ENCODE results near the gene PXDN.

Gene PXDN

DNA sequence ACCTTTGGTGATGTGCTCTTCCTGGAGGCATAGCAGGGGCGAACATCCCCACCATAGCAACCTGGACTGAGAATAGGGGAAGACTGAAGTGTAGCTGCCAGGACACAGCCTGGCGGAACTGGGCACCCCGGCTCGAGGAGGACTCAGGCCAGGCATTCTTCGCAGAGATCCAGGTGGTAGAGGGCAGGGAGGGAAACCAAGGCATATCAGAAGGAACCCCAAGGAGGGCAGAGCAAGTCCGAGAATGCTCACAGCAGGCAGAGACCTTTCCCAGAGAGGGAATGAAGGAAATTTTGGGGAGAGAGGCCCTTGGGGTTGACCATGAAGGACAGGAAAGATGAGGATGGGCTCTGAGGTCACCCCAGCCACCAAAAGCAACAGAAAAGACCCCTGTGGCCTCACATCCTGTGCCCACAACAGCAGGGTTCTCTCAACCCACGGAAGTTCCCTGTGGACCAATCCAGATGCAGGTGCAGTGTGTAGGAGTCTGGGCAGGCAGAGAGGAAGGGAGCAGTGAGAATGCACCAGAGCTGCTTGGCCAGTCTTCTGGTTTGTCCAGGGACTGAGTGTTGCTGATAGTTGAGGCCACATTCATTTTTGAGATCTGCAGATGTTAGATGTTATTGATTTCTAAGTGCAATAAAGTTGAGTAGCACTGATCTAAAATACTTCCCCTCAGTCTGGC, 136.9 kb downstream of the PXDN start:
- no peak for DNase-seq

GRCh38 chr2:1606421-1607235, 137.7 kb downstream of the PXDN start:
- no peak for DNase-seq

DNA sequence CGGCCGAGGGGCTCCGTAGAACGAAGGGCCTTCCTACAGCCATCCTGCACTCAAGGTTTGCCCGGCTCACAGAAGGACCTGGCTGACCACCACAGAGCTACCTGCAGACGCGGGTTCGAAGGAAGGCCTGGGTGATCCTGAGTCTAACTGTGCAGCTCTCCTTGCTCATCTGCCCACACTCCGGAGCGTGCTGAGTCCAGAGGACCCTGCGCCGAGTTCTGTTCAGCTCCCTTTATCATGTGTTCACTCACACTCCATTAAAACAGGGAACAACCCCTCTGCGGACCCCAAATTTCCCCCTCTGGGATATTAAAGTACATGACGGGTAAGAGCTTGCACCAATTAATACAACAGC, 138.3 kb downstream of the PXDN start:
- no peak for DNase-seq

GRCh38 chr2:1605102-1606045, 138.9 kb downstream of the PXDN start:
- DNase-seq: no peak

- no peak for DNase-seq
These were observed 140.8 kb downstream of the PXDN start for GRCh38 chr2:1603521-1603920.

- DNase-seq: no peak
These were observed 141.3 kb downstream of the PXDN start for GRCh38 chr2:1603059-1603458.

GRCh38 chr2:1602278-1603010, 141.9 kb downstream of the PXDN start:
- DNase-seq: no peak

DNA sequence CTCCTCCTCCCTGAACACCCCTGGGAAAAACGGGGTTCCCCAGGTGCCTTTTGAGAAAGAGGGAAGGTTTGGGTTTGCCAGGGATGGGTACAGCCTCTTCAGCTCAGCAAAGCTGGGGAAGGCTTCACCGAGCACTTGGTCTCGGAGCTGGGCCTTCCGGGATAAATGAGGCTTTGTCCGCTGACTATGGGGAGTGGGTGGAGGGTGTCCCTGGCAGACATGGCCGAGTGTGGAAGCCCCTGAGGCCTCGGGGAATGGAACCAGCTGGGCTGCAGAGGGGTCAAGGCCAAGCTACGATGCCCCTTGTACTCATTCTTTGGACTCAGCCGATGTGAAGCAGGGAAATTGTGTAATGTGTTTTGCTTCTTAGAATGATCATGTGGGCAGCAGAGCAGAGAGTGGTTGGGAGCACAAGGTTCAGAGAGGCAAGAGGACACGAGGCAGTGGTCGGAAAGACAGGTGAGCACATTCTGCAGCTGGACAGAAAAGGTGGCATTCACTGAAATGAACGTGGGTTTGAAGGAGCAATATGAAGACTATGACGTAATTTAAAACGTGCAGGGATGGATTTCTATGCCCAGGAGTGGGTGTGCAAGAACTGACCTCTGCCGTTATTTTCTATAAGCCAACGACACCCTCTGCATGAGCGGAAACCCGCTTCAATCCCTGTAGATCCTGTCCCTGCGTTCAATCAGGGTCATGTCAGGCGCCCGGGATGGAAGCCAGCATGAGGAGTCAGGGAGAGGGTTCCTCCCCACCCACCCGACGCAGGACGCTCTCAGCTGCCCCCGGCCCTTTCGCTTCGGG, 142.6 kb downstream of the PXDN start:
- no peak for DNase-seq

DNA sequence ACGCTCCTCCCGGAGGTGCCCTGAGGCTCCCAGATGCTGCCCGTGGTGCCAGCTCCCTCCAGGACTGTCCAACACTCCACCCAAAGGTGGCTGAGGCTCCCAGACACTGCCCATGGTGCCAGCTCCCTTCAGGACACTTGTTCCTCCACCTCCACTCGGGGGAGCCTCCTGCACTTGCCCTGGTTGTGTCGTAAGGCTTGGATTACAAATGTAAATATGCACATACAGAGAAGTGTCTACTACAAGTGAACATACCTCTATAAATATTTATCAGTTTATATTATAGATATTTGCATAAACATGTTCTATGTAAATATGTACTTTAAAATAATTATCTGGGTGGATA, 143.3 kb downstream of the PXDN start:
- no peak for DNase-seq

- DNase-seq: no peak
These were observed 143.9 kb downstream of the PXDN start for GRCh38 chr2:1600191-1601066.

- DNase-seq: no peak
These were observed 144.8 kb downstream of the PXDN start for GRCh38 chr2:1599301-1600085.

- DNase-seq: no peak
These were observed 145.5 kb downstream of the PXDN start for GRCh38 chr2:1598800-1599199.

DNA sequence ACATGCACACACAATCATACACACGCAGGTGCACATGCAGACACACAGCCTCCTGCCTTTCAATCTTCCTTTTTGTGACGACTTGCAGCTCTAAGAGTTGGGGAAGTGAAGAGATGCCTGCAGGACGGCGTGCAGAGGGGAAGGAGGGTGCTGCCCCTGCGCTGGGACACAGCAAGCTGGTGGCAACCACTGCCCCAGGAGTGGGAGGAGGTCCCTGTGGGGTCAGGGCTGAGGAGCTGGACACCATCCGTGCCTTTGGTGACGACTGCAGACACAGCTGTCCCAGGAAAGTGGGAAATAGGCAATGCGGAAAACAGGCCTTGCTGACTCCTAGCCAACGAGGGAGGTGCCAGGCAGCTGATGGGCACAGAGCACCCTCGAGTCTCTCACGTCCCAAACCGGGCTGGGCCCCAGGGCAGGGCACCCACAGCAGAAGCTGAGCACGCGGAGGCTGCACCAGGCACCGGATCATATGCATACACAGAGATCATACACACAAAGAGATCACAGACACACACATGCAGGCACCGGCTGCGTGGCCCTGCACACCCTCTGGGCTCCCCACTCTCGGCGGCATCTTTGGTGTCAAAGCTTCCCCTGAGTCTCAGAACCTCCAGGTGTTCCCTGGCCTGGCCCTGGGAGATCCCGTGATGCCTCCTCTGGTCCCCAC, 146.1 kb downstream of the PXDN start:
- DNase-seq: no peak

DNA sequence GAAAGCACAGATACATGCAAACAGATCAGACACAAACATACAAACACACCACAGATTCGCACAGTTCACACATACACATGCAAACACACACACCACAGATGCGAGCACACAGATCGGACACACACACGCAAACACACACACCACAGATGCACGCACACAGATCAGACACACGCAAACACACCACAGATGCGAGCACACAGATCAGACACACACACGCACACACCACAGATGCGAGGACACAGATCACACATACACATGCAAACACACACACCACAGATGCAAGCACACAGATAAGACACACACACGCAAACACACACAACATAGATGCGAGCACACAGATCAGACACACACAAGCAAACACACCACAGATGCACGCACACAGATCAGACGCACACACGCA, 149.0 kb downstream of the PXDN start:
- no peak for DNase-seq

GRCh38 chr2:1594373-1595171, 149.7 kb downstream of the PXDN start:
- DNase-seq: no peak

GRCh38 chr2:1594123-1594372, 150.3 kb downstream of the PXDN start:
- no peak for DNase-seq

GRCh38 chr2:1593371-1594122, 150.8 kb downstream of the PXDN start:
- no peak for DNase-seq

Measured in activated effector memory CD4-positive, alpha-beta T cell treated with Interleukin-2 at 50 U/mL for 16 hours (primary cell).